ENCODE measurements around the gene SPATA45. TPM values are rescaled to one million over a fixed set of nuclear protein-coding genes. Genes with fewer than 3 reads are reported as not detected.
A peak's percentile ranks its signal among the peaks of the same experiment; 100 is the strongest.
"Not testable (repeated sequence)": the region's sequence is repeated elsewhere in the genome, so short reads cannot be mapped to it uniquely, and the experiment has no call there.

SPATA45 gene
- total RNA-seq, 1 experiment from 2014 or later, result 0.68 TPM

DNA sequence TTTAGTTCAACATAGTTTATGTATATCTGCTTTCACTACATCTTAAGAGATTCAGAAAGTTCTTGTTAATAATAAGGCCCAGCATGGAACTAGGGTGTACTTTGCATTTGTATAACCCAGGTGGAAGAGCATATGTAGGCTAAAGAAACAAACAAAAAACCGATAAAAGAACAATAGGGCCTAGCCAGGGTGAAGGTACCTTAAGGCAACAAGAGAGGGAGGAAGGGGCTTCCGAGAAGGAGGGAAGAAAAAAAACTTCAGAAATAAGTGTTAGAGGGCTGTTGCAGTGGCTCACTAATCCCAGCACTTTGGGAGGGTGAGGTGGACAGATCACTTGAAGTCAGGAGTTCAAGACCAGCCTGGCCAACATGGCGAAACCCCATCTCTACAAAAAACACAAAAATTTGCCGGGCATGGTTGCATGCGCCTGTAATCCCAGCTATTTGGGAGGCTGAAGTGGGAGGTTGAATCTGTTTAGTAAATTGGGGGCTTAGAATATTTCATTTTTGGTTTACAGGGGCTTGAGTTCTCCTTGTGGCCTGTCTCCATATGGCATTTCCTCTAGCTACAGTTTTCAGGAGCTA lies 4.7 kb upstream of the SPATA45 start:
- H3K18ac ChIP-seq (ENCODE audit: insufficient read length, low read depth, low read length), result no peak overlapping the region
- H3K9me3 Mint-ChIP-seq, result peaks cover 14 to 21% of the 10 kb centered on the region in 2 experiments; a peak in 4 of 5 replicates
- H4K20me1 ChIP-seq (ENCODE audit: control insufficient read depth, insufficient read depth, insufficient read length), result peaks cover 3% of the 10 kb centered on the region
- no peak overlapping the region for H2BK5ac ChIP-seq (ENCODE audit: insufficient read length, low read length)
- no peak overlapping the region for H4K5ac ChIP-seq (ENCODE audit: insufficient read length, low read depth, low read length)
- no peak overlapping the region for H4K91ac ChIP-seq (ENCODE audit: insufficient read length, low read depth, low read length)
- peaks cover 18% of the 10 kb centered on the region for H3K27me3 Mint-ChIP-seq (ENCODE audit: low read depth)
- no peak overlapping the region for H3K14ac ChIP-seq (ENCODE audit: insufficient read depth, low read length)
- TF ChIP-seq, protein P1, sequence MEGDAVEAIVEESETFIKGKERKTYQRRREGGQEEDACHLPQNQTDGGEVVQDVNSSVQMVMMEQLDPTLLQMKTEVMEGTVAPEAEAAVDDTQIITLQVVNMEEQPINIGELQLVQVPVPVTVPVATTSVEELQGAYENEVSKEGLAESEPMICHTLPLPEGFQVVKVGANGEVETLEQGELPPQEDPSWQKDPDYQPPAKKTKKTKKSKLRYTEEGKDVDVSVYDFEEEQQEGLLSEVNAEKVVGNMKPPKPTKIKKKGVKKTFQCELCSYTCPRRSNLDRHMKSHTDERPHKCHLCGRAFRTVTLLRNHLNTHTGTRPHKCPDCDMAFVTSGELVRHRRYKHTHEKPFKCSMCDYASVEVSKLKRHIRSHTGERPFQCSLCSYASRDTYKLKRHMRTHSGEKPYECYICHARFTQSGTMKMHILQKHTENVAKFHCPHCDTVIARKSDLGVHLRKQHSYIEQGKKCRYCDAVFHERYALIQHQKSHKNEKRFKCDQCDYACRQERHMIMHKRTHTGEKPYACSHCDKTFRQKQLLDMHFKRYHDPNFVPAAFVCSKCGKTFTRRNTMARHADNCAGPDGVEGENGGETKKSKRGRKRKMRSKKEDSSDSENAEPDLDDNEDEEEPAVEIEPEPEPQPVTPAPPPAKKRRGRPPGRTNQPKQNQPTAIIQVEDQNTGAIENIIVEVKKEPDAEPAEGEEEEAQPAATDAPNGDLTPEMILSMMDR (conservative IDR thresholded peaks at IDR 0.05), result 0 out of 3 replicates have a peak, but pooled peaks have one; percentile 17
- no peaks in the 10 kb centered on the region for H3K9me3 ChIP-seq (ENCODE audit: control insufficient read depth, low read depth, low read length)
- H3K79me1 ChIP-seq (ENCODE audit: insufficient read depth, low read depth, low read length, poor library complexity, severe bottlenecking), result no peaks in the 10 kb centered on the region
- H3K23me2 ChIP-seq (ENCODE audit: insufficient read length, low read depth, low read length, poor library complexity, severe bottlenecking), result no peaks in the 10 kb centered on the region
- no peak overlapping the region for H2BK120ac ChIP-seq (ENCODE audit: low read depth, low read length, poor library complexity, severe bottlenecking)
- peaks cover 18 to 33% (median 26%) of the 10 kb centered on the region in 3 experiments for H3K36me3 Mint-ChIP-seq (ENCODE audit: insufficient read depth in 1 of 3, low read depth in 3 of 3)
- no peak overlapping the region for H2BK20ac ChIP-seq (ENCODE audit: low read depth, low read length, poor library complexity, severe bottlenecking)
- H3K27me3 ChIP-seq (ENCODE audit: insufficient read depth, low read length), result no peaks in the 10 kb centered on the region
- no peak overlapping the region for H3T11ph ChIP-seq (ENCODE audit: low read length)
- peak; percentile 54 for DNase-seq
- no peak overlapping the region for H3K4ac ChIP-seq (ENCODE audit: low read depth, low read length)
- peaks cover 27 to 33% of the 10 kb centered on the region in 2 experiments for H3K4me1 Mint-ChIP-seq
- H3K79me2 ChIP-seq (ENCODE audit: insufficient read depth, low read length), result no peaks in the 10 kb centered on the region; the same call in 1 of the 2 replicates
- H3K27ac Mint-ChIP-seq, result peak overlapping the region; percentile 72 to 96 (median 78); a peak in 4 of 7 replicates
- H2AFZ ChIP-seq (ENCODE audit: low read length), result no peak overlapping the region
- H2BK12ac ChIP-seq (ENCODE audit: insufficient read length, low read depth, low read length), result no peak overlapping the region
- no peak overlapping the region for H3K56ac ChIP-seq (ENCODE audit: insufficient read length, low read depth, low read length)
- no CpG with 5 or more reads among the region's 5 CpGs for WGBS (ENCODE audit: extremely low coverage, insufficient read length, low lambda C conversion rate)
- no peak overlapping the region for H3K4me2 ChIP-seq (ENCODE audit: insufficient read depth, insufficient read length, low read length)
- no peak overlapping the region for H3K27ac ChIP-seq (ENCODE audit: insufficient read length, low read depth, low read length)
- H2AK5ac ChIP-seq (ENCODE audit: insufficient read length, low read length), result no peak overlapping the region
- no peak overlapping the region for H4K8ac ChIP-seq (replicated peaks; ENCODE audit: insufficient read length, low read depth, low read length)
- no peak overlapping the region for H3K9ac ChIP-seq (ENCODE audit: extremely low read depth, insufficient read length, low read length)
- H2BK15ac ChIP-seq (ENCODE audit: low read depth, low read length), result no peak overlapping the region
- H3K23ac ChIP-seq (ENCODE audit: insufficient read length, low read depth, low read length), result no peak overlapping the region
- H3K4me3 Mint-ChIP-seq, result peak overlapping the region in 1 of 2 experiments; percentile 65; a peak in 3 of 5 replicates
- H3K4me1 ChIP-seq (ENCODE audit: insufficient read depth, low read length), result peaks cover 4% of the 10 kb centered on the region; the same call in 1 of the 2 replicates

DNA sequence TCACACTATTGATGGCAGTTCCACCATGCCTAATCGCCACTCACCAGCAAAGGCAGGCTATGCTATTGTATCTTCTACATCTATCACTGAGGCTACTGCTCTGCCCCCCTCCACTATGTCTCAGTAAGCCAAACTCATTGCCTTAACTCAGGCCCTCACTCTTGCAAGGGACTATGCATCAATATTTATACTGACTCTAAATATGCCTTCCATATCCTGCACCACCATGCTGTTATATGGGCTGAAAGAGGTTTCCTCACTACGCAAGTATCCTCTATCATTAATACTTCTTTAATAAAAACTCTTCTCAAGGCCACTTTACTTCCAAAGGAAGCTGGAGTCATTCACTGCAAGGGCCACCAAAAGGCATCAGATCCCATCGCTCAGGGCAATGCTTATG lies 2.9 kb downstream of the SPATA45 start:
- not testable (repeated sequence) for H3K27ac Mint-ChIP-seq; H3K23me2 ChIP-seq (ENCODE audit: insufficient read length, low read depth, low read length, poor library complexity, severe bottlenecking); H3K18ac ChIP-seq (ENCODE audit: insufficient read length, low read depth, low read length); H3K79me2 ChIP-seq (ENCODE audit: insufficient read depth, low read length); H3K36me3 Mint-ChIP-seq (ENCODE audit: insufficient read depth in 1 of 3, low read depth in 3 of 3); H3K4ac ChIP-seq (ENCODE audit: low read depth, low read length); H2AK5ac ChIP-seq (ENCODE audit: insufficient read length, low read length); H3K14ac ChIP-seq (ENCODE audit: insufficient read depth, low read length); H3K9me3 ChIP-seq (ENCODE audit: control insufficient read depth, low read depth, low read length); H3K4me2 ChIP-seq (ENCODE audit: insufficient read depth, insufficient read length, low read length); H2BK12ac ChIP-seq (ENCODE audit: insufficient read length, low read depth, low read length); H3K79me1 ChIP-seq (ENCODE audit: insufficient read depth, low read depth, low read length, poor library complexity, severe bottlenecking); H2BK15ac ChIP-seq (ENCODE audit: low read depth, low read length); DNase-seq; H3K56ac ChIP-seq (ENCODE audit: insufficient read length, low read depth, low read length); H3K27ac ChIP-seq (ENCODE audit: insufficient read length, low read depth, low read length); H3K27me3 ChIP-seq (ENCODE audit: insufficient read depth, low read length); H2BK120ac ChIP-seq (ENCODE audit: low read depth, low read length, poor library complexity, severe bottlenecking); H3K9ac ChIP-seq (ENCODE audit: extremely low read depth, insufficient read length, low read length); H2BK20ac ChIP-seq (ENCODE audit: low read depth, low read length, poor library complexity, severe bottlenecking); H3K27me3 Mint-ChIP-seq (ENCODE audit: low read depth); H3K4me1 ChIP-seq (ENCODE audit: insufficient read depth, low read length); H3K4me1 Mint-ChIP-seq; H3K4me3 Mint-ChIP-seq; H4K5ac ChIP-seq (ENCODE audit: insufficient read length, low read depth, low read length); H2AFZ ChIP-seq (ENCODE audit: low read length); H4K20me1 ChIP-seq (ENCODE audit: control insufficient read depth, insufficient read depth, insufficient read length); H4K8ac ChIP-seq (replicated peaks; ENCODE audit: insufficient read length, low read depth, low read length); H2BK5ac ChIP-seq (ENCODE audit: insufficient read length, low read length); H3K23ac ChIP-seq (ENCODE audit: insufficient read length, low read depth, low read length); H3T11ph ChIP-seq (ENCODE audit: low read length); H4K91ac ChIP-seq (ENCODE audit: insufficient read length, low read depth, low read length)
- WGBS (ENCODE audit: extremely low coverage, insufficient read length, low lambda C conversion rate), result no CpG with 5 or more reads among the region's 3 CpGs
- peaks cover 9 to 10% of the 10 kb centered on the region in 2 experiments; a peak in 4 of 5 replicates for H3K9me3 Mint-ChIP-seq
